ENCODE results near the gene DNAH3.

DNA sequence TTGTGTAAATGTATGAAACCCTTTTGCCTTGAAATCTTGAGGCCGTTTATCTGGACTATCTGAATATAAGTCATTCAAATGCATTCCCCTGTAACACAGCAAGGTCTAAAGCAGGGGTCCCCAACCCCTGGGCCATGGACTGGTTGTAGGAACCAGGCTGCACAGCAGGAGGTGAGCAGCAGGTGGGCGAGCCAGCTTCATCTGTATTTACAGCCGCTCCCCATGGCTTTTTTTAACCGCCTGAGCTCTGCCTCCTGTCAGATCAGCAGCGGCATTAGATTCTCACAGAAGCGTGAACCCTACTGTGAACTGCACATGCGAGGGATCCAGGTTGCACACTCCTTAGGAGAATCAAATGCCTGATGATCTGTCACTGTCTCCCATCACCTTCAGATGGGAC is 24.1 kb downstream of the DNAH3 start:
- TF ChIP-seq FOXP2 (optimal IDR thresholded peaks at IDR 0.05; ENCODE audit: control extremely low read depth, extremely low read length, insufficient read depth), result no peak
- no peak for TF ChIP-seq EZH2 (IDR thresholded peaks at IDR 0.05)
- no peak for TF ChIP-seq POLR2AphosphoS5 (IDR thresholded peaks at IDR 0.05; ENCODE audit: borderline replicate concordance, low read depth, low read length)

All from SK-N-MC (cell line).